ENCODE results near the gene FAM107B.
"Not testable (repeated sequence)": the region's sequence is repeated elsewhere in the genome, so short reads cannot be mapped to it uniquely, and the experiment has no call there.

Gene FAM107B

GRCh38 chr10:14692344-14693076, 82.2 kb downstream of the FAM107B start:
- no peak for DNase-seq (ENCODE audit: low read depth)

GRCh38 chr10:14691359-14691758, 83.3 kb downstream of the FAM107B start:
- no peak for DNase-seq (ENCODE audit: low read depth)

GRCh38 chr10:14688606-14689005, 86.1 kb downstream of the FAM107B start:
- DNase-seq (ENCODE audit: low read depth) = no peak

GRCh38 chr10:14688189-14688588, 86.5 kb downstream of the FAM107B start:
- DNase-seq (ENCODE audit: low read depth) = not testable (repeated sequence)

GRCh38 chr10:14687340-14687739, 87.4 kb downstream of the FAM107B start:
- DNase-seq (ENCODE audit: low read depth) = no peak

- no peak for DNase-seq (ENCODE audit: low read depth)
These were observed 88.3 kb downstream of the FAM107B start for GRCh38 chr10:14686356-14686755.

GRCh38 chr10:14684354-14684753, 90.3 kb downstream of the FAM107B start:
- DNase-seq (ENCODE audit: low read depth) = no peak

- no peak for DNase-seq (ENCODE audit: low read depth)
These were observed 91.4 kb downstream of the FAM107B start for GRCh38 chr10:14683256-14683655.

- no peak for DNase-seq (ENCODE audit: low read depth)
These were observed 92.9 kb downstream of the FAM107B start for GRCh38 chr10:14681802-14682201.

GRCh38 chr10:14681305-14681704, 93.4 kb downstream of the FAM107B start:
- DNase-seq (ENCODE audit: low read depth) = no peak

- DNase-seq (ENCODE audit: low read depth) = no peak
These were observed 96.1 kb downstream of the FAM107B start for GRCh38 chr10:14678637-14679036.

GRCh38 chr10:14676732-14677131, 98.0 kb downstream of the FAM107B start:
- DNase-seq (ENCODE audit: low read depth) = no peak

GRCh38 chr10:14674376-14675050, 100.2 kb downstream of the FAM107B start:
- DNase-seq (ENCODE audit: low read depth) = no peak

- no peak for DNase-seq (ENCODE audit: low read depth)
These were observed 101.4 kb downstream of the FAM107B start for GRCh38 chr10:14673189-14673861.

- no peak for DNase-seq (ENCODE audit: low read depth)
These were observed 103.3 kb downstream of the FAM107B start for GRCh38 chr10:14671386-14671831.

- no peak for DNase-seq (ENCODE audit: low read depth)
These were observed 104.0 kb downstream of the FAM107B start for GRCh38 chr10:14670551-14671240.

GRCh38 chr10:14669576-14669975, 105.1 kb downstream of the FAM107B start:
- no peak for DNase-seq (ENCODE audit: low read depth)

GRCh38 chr10:14667781-14668180, 106.9 kb downstream of the FAM107B start:
- DNase-seq (ENCODE audit: low read depth) = no peak

- DNase-seq (ENCODE audit: low read depth) = no peak
These were observed 107.4 kb downstream of the FAM107B start for GRCh38 chr10:14667280-14667679.

- DNase-seq (ENCODE audit: low read depth) = no peak
These were observed 108.5 kb downstream of the FAM107B start for GRCh38 chr10:14665865-14666857.

- DNase-seq (ENCODE audit: low read depth) = no peak
These were observed 109.4 kb downstream of the FAM107B start for GRCh38 chr10:14665304-14665703.
